Prostate gland (tissue), 2 donors: ENCODE data around the gene CSNK1D. TPM values are rescaled to one million over a fixed set of nuclear protein-coding genes. Genes with fewer than 3 reads are reported as not detected.

Experiments used
- DNase-seq: peaks from one replicate; pipeline ENCODE4 v3.0.0-alpha.2; 2019; ENCODE audit warnings: low spot score
- H3K27ac ChIP-seq, 2 donors: fragments of 200-600 bp; sonication (generic); 2 replicates each; pipeline ENCODE4 v1.5.1; 2017 to 2019
- H3K27me3 ChIP-seq: fragments of 200-600 bp; sonication (generic); replicated peaks from 2 replicates; pipeline ENCODE4 v1.5.1; 2019; ENCODE audit not compliant: insufficient read depth
- H3K36me3 ChIP-seq, 2 donors: fragments of 200-600 bp; sonication (generic); 1 replicate in 1 of 2; 2 replicates in 1 of 2; pipeline versions ENCODE4 v1.5.1 to v1.8.1; 2017 to 2019
- H3K4me1 ChIP-seq: fragments of 200-600 bp; sonication (generic); replicated peaks from 2 replicates; pipeline ENCODE4 v1.5.1; 2019
- H3K4me3 ChIP-seq, 2 donors: fragments of 200-600 bp; sonication (generic); 2 replicates each; pipeline ENCODE4 v1.5.1; 2017 to 2019
- H3K9me3 ChIP-seq: fragments of 200-600 bp; sonication (generic); 2 replicates; pipeline ENCODE4 v1.5.1; 2017
- POLR2A ChIP-seq: fragments of 450-650 bp; IDR thresholded peaks from one replicate; pipeline ENCODE4 v1.6.1; 2016; ENCODE audit warnings: antibody characterized with exemption, mild to moderate bottlenecking
- POLR2AphosphoS5 ChIP-seq: sonication (generic); formaldehyde crosslinking; IDR thresholded peaks from one replicate; pipeline ENCODE4 v1.6.1; 2017; ENCODE audit warnings: antibody characterized with exemption
- WGBS: methylation state at CpG from one replicate; pipeline ENCODE4 v1.1.5; 2018; 5-methylcytosine and 5-hydroxymethylcytosine counted together
- intact Hi-C: fragments of 100-400 bp; cut with DNase I; formaldehyde crosslinking; loops from one replicate; pipeline ENCODE4 v1.14.2; 2022
- total RNA-seq, 2 donors: library from RNA; depleted of rRNA; stranded (reverse); fragments of >200 nt; gene quantifications; one replicate each; pipeline ENCODE4 v1.1.0, GENCODE V29; 2016
- TF ChIP-seq, protein P1 (sequence below), 4 experiments: fragments of 200-600 bp in 2 of 4; fragments of 450-650 bp in 2 of 4; sonication (generic) in 2 of 4; IDR thresholded peaks; 1 replicate in 3 of 4; 2 replicates in 1 of 4; pipeline ENCODE4 v1.5.1; 2016 to 2019; ENCODE audit warnings: antibody characterized with exemption in 4 of 4, mild to moderate bottlenecking in 2 of 4, moderate library complexity in 2 of 4

CSNK1D gene
- total RNA-seq, 2 donors from 2014 or later = 80.3 to 155 TPM

DNA sequence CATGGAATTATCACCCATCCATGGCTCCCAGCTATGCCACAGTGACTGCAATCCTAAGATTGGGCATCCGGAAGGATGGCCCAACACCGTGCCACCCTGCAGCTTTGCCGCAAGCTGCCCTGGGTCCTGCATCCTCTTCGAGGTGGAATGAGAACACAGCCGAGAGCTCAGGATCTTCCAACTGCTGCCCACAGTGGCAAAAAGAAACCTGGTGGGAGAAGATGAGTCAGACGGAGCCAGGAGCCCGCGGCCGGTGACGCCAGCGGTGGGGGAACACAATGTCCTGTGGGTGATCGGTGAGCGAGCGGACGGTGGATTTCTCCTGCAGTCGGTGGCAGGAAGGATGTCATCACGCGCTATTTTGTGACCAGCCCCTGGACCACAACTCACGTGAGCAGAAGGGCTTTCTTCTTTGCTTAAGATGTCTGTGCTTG is 23.8 kb upstream of the CSNK1D start:
- DNase-seq = peak; percentile 90
- 5% methylated on average over 19 of the region's 19 CpGs for WGBS

DNA sequence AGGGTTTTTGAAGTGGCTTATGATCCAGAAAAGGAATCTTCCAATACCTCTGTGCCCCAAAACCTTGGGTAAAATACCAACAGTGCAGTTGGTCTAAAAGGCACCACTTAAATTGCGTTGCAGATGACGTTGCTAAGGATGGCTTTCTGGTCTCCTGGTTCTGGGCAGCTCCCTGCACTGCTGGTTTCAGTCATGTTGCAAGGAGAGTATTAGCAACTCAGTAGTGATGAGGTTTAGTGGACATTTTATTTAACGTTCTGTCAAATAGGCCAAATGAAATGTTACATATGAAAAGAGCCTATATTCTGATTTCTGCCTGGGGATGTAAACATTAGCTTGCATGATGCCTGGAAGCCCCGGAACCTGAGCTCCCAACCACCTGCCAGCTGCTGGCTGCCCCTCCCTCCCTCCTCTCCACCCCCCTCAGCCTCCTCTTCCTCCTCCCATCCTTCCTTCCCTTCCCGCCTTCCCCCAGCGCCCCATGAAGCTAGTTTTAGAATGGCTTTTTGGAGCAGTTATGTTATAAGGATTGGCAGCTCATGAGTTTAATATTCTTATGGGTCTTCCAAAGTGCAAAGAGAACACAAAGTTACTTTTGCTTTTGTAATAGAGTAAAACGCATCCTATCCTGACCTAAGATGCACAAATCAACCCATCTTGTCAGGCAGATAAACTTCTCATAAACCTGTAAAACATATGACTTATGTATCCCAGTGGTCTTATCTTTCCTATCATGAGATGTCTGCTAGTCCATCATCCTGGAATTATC is 23.2 kb upstream of the CSNK1D start:
- H3K9me3 ChIP-seq = no peaks in the 10 kb centered on the region
- 35% methylated on average over 7 of the region's 7 CpGs for WGBS
- intact Hi-C loops = loop anchor here (10.0 kb wide), 1 partner anchor 62 kb away; no protein-coding TSS in a partner anchor
- DNase-seq = no peak
- H3K27ac ChIP-seq = peak overlapping the region; percentile 99
- no peaks in the 10 kb centered on the region for H3K27me3 ChIP-seq
- H3K4me3 ChIP-seq = peak overlapping the region; percentile 35 to 43
- TF ChIP-seq POLR2A (no peak), POLR2AphosphoS5 (no peak)
- TF ChIP-seq, protein P1, sequence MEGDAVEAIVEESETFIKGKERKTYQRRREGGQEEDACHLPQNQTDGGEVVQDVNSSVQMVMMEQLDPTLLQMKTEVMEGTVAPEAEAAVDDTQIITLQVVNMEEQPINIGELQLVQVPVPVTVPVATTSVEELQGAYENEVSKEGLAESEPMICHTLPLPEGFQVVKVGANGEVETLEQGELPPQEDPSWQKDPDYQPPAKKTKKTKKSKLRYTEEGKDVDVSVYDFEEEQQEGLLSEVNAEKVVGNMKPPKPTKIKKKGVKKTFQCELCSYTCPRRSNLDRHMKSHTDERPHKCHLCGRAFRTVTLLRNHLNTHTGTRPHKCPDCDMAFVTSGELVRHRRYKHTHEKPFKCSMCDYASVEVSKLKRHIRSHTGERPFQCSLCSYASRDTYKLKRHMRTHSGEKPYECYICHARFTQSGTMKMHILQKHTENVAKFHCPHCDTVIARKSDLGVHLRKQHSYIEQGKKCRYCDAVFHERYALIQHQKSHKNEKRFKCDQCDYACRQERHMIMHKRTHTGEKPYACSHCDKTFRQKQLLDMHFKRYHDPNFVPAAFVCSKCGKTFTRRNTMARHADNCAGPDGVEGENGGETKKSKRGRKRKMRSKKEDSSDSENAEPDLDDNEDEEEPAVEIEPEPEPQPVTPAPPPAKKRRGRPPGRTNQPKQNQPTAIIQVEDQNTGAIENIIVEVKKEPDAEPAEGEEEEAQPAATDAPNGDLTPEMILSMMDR (IDR thresholded peaks at IDR 0.05) = no peak
- no peaks in the 10 kb centered on the region for H3K36me3 ChIP-seq
- peaks cover 25% of the 10 kb centered on the region for H3K4me1 ChIP-seq

More for the DNA sequence above, 23.8 kb upstream of the CSNK1D start:
- H3K27me3 ChIP-seq = no peaks in the 10 kb centered on the region
- peaks cover 25% of the 10 kb centered on the region for H3K4me1 ChIP-seq
- peak overlapping the region; percentile 35 to 43 for H3K4me3 ChIP-seq
- intact Hi-C loops = loop anchor here (10.0 kb wide), 1 partner anchor 62 kb away; no protein-coding TSS in a partner anchor
- H3K9me3 ChIP-seq = no peaks in the 10 kb centered on the region
- peak; percentile 56 for TF ChIP-seq POLR2A
- TF ChIP-seq, protein P1 (IDR thresholded peaks at IDR 0.05) = peak in 1 of 4 experiments; percentile 12
- peak; percentile 87 for TF ChIP-seq POLR2AphosphoS5
- peak overlapping the region; percentile 99 for H3K27ac ChIP-seq
- no peaks in the 10 kb centered on the region for H3K36me3 ChIP-seq

DNA sequence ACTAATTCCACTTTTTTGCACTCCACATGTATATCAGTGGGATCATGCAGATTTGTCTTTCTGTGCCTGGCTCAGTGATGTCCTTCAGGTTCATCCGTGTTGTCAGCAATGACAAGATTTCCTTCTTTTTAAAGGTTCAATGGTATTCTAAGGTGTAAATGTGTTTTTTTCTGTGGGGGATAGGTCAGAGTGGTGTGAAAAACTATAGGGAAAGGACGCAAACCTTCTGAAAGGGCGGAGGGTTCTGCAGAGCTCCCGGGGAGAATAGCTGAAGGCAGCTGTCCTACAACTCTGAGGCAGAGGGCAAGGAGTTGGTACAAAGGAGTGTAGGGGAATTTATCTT is 21.9 kb upstream of the CSNK1D start:
- Histone ChIP-seq H3K36me3 (no peaks in the 10 kb centered on the region), H3K4me3 (no peak overlapping the region), H3K27me3 (no peaks in the 10 kb centered on the region), H3K4me1 (peaks cover 25% of the 10 kb centered on the region), H3K9me3 (no peaks in the 10 kb centered on the region), H3K27ac (peak overlapping the region; percentile 99)
- intact Hi-C loops = loop anchor here (10.0 kb wide), 1 partner anchor 61 kb away; no protein-coding TSS in a partner anchor
- DNase-seq = no peak
- WGBS = 77% methylated on average over 4 of the region's 4 CpGs
- TF ChIP-seq POLR2A (no peak), POLR2AphosphoS5 (no peak)
- TF ChIP-seq, protein P1 (IDR thresholded peaks at IDR 0.05) = no peak

DNA sequence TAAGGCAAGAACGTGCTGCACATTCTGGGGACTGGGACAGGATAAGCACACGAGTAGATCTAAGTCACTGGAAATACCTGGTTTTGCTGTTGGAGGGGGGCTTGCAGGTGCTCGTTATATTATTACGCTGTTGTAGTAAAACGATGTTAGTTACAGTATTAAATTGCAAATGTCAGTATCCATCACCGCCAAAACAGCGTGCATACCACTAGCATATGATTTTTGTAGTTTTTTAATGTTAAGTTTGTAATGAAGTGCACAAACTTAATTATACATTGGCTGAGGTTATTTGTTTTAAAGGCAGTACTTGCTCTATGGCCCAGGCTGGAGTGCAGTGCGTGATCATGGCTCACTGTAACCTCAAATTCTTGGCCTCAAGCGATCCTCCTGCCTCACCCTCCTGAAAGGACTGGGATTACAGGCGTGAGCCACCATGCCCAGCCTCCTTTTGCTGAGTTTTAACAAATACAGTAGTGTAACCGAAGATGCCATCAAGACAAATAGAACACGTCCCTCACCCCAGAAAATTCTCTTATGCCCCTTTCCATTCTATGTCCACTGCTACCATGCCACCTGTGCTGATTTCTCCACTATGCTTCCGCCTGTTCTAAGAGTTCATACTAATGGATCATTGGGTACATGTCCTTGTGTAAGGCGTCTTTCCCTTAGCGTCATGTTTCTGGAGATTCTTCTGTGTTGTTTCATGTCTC is 20.7 kb upstream of the CSNK1D start:
- TF ChIP-seq POLR2AphosphoS5 = no peak
- no peak for TF ChIP-seq POLR2A
- TF ChIP-seq, protein P1 (IDR thresholded peaks at IDR 0.05) = no peak
- Histone ChIP-seq H3K4me1 (peaks cover 25% of the 10 kb centered on the region), H3K9me3 (no peaks in the 10 kb centered on the region), H3K4me3 (peak overlapping the region; percentile 26 to 82), H3K27ac (peak overlapping the region; percentile 99), H3K27me3 (no peaks in the 10 kb centered on the region), H3K36me3 (no peaks in the 10 kb centered on the region)
- 60% methylated on average over 15 of the region's 15 CpGs for WGBS
- intact Hi-C loops = loop anchor here (10.0 kb wide), 1 partner anchor 59 kb away; no protein-coding TSS in a partner anchor
- no peak for DNase-seq
